CD1c-positive myeloid dendritic cell (primary cell): ENCODE data around the gene PRSS21.
A peak's percentile ranks its signal among the peaks of the same experiment; 100 is the strongest.

Source experiments
- DNase-seq: peaks from one replicate; pipeline ENCODE4 v3.0.0-alpha.2; 2016; ENCODE audit errors: extremely low spot score

Gene PRSS21

DNA sequence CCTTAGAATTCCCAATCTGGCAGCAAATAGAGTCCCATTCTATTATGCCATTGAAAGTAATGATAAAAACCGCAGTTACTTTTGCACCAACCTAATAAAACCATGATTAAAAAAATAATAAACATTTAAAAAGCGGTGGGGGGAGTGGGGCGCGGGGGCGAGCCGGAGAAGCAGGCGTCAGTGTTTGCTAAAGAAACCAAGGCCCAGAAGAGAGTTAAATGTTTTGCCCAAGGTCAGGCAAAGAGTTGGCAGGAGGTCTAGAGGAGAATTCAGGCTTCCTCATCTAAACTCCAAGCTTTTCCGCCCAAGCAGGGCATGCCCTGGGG lies 50.6 kb downstream of the PRSS21 start:
- no peak for DNase-seq

DNA sequence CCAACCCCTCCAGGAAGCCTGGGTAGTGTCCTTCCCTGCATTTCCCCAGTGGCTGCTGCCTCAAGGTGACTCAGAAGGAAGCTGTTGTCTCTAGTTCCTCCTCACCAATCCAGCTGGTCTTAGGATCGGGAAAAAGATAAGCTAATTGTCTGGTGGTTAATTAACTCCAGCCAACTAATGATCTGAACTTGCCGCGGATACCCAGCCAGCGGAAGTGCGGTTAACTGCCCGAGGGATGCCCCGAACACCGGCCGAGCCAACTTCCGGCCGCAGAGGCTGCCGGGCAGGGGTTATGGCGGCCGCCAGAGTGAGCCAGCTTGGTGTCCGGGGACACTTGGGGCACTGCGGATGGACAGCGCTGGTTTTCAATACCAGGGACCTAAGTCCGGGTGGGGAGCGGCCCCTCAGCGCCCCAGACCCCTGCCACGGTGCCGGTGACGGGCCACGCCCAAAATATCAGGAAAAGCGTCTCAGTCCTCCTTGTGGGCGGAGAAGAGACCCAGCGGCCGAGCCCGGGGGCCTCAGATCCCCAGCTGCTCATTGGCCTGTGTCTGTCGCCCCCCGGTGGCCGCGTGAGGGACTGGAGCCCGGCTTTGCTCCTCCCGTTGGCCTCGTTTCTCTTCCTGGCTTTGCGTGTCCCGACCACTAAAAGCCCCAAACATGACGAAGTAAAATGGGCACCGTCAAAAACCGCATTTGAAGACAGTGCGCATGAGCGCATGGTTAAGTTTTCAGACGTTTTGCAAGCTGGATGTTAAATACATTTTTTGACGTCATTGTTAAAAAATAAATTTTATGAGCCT lies 51.2 kb downstream of the PRSS21 start:
- peak; percentile 96 for DNase-seq
